ENCODE results near the gene TAF12.
A peak's percentile ranks its signal among the peaks of the same experiment; 100 is the strongest.
"Not testable (repeated sequence)": the region's sequence is repeated elsewhere in the genome, so short reads cannot be mapped to it uniquely, and the experiment has no call there.

Gene TAF12

GRCh38 chr1:28581531-28582247, 61.2 kb downstream of the TAF12 start:
- peak; percentile 97 for DNase-seq (ENCODE audit: low spot score)

GRCh38 chr1:28580722-28581530, 61.9 kb downstream of the TAF12 start:
- peak; percentile 57 for DNase-seq (ENCODE audit: low spot score)

- DNase-seq (ENCODE audit: low spot score) = no peak
Observed at GRCh38 chr1:28579401-28579800, 63.5 kb downstream of the TAF12 start.

- DNase-seq (ENCODE audit: low spot score) = no peak
Observed at GRCh38 chr1:28578696-28579218, 64.1 kb downstream of the TAF12 start.

GRCh38 chr1:28577738-28578536, 64.9 kb downstream of the TAF12 start:
- DNase-seq (ENCODE audit: low spot score) = no peak

GRCh38 chr1:28577052-28577678, 65.7 kb downstream of the TAF12 start:
- no peak for DNase-seq (ENCODE audit: low spot score)

- DNase-seq (ENCODE audit: low spot score) = no peak
Observed at GRCh38 chr1:28573564-28573963, 69.3 kb downstream of the TAF12 start.

GRCh38 chr1:28572891-28573290, 70.0 kb downstream of the TAF12 start:
- DNase-seq (ENCODE audit: low spot score) = not testable (repeated sequence)

- no peak for DNase-seq (ENCODE audit: low spot score)
Observed at GRCh38 chr1:28571911-28572310, 71.0 kb downstream of the TAF12 start.

- DNase-seq (ENCODE audit: low spot score) = no peak
Observed at GRCh38 chr1:28566931-28567330, 75.9 kb downstream of the TAF12 start.

GRCh38 chr1:28565726-28566125, 77.1 kb downstream of the TAF12 start:
- DNase-seq (ENCODE audit: low spot score) = no peak

- DNase-seq (ENCODE audit: low spot score) = no peak
Observed at GRCh38 chr1:28565040-28565439, 77.8 kb downstream of the TAF12 start.

GRCh38 chr1:28564310-28564709, 78.6 kb downstream of the TAF12 start:
- no peak for DNase-seq (ENCODE audit: low spot score)

GRCh38 chr1:28560886-28561285, 82.0 kb downstream of the TAF12 start:
- no peak for DNase-seq (ENCODE audit: low spot score)

Data from iPS-NIHi11 (cell line).